Fibroblast of the aortic adventitia (primary cell): Measurements from ENCODE around the gene C16orf92. TPM values are rescaled to one million over a fixed set of nuclear protein-coding genes. Genes with fewer than 3 reads are reported as not detected.

Experiments
- DNase-seq: peaks from one replicate; pipeline ENCODE4 v3.0.0-alpha.2; 2010; ENCODE audit warnings: low read depth
- H3K4me3 ChIP-seq: 2 replicates; pipeline ENCODE4 v1.5.1; 2011; ENCODE audit warnings: low read depth, mild to moderate bottlenecking, control low read depth, low read length, moderate library complexity
- CTCF ChIP-seq: IDR thresholded peaks from 2 replicates; pipeline ENCODE4 v1.5.1; 2011; ENCODE audit warnings: mild to moderate bottlenecking, low read length, control low read depth, inconsistent platforms; ENCODE audit not compliant: insufficient read depth
- total RNA-seq: library from RNA; depleted of rRNA; stranded (reverse); fragments of >200 nt; gene quantifications from 2 replicates; pipeline ENCODE4 v1.2.3, GENCODE V29; 2012; ENCODE audit warnings: low replicate concordance

C16orf92 gene
- not detected in 2 replicates for total RNA-seq

- no peak for TF ChIP-seq CTCF
- H3K4me3 ChIP-seq: no peak within 1 kb of the TSS
- DNase-seq: no peak
These were observed at the start of gene C16orf92 for GRCh38 chr16:30022887-30023286. C16orf92 (plus strand) TSS chr16:30023198; CDS start chr16:30023341, 143 bp downstream.

GRCh38 chr16:29973384-29974246 lies 49.4 kb upstream of the C16orf92 start, which contains the start of gene TAOK2:
TAOK2 (plus strand) TSS chr16:29973868; CDS start chr16:29977773, 3,905 bp downstream.
- TF ChIP-seq CTCF: no peak
- peak; percentile 99 for DNase-seq

DNA sequence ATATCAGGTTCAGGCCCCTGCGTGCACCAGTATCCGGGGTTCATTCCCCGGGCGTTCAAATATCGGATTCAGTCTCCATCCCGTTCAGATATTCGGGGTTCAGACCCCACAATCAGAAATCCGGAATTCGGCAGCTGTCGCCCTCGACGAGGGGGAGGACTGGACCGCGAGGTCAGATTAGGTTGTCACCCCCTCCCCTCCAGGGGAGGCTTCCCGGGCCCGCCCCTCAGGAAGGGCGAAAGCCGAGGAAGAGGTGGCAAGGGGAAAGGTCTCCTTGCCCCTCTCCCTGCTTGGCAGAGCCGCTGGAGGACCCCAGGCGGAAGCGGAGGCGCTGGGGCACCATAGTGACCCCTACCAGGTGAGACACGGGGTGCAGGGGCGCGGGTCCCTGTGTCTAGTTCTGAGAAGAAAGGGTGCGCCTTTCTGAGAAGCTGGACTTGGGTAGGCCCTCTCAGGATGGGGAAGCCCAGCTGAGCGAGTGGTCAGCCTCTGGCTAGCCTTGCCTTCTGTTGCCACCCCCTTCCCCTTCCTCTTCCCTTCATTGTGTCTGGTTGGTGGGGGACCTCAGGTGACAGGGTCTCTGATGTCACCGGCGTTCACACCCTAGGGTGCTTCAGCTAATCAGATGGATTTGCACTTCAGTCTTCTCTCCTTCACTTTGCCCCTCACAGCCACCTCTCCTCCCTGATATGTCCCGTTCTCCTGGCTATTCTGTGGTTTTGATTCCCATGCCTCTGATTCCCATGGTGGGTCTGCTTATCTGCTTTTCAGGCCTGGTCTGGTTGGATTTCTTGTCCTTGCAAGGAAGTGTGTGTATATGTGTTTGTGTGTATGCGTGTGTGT lies 48.5 kb upstream of the C16orf92 start:
- TF ChIP-seq CTCF: no peak
- DNase-seq: peak; percentile 16
- peak overlapping the region; percentile 92 for H3K4me3 ChIP-seq

More at GRCh38 chr16:29973384-29974246, 49.4 kb upstream of the C16orf92 start, which contains the start of gene TAOK2:
- peak within 1 kb of the TSS; percentile 92 for H3K4me3 ChIP-seq

- no peak for TF ChIP-seq CTCF
- peak overlapping the region; percentile 92 for H3K4me3 ChIP-seq
- no peak for DNase-seq
These were observed 47.9 kb upstream of the C16orf92 start for GRCh38 chr16:29975134-29975538.

DNA sequence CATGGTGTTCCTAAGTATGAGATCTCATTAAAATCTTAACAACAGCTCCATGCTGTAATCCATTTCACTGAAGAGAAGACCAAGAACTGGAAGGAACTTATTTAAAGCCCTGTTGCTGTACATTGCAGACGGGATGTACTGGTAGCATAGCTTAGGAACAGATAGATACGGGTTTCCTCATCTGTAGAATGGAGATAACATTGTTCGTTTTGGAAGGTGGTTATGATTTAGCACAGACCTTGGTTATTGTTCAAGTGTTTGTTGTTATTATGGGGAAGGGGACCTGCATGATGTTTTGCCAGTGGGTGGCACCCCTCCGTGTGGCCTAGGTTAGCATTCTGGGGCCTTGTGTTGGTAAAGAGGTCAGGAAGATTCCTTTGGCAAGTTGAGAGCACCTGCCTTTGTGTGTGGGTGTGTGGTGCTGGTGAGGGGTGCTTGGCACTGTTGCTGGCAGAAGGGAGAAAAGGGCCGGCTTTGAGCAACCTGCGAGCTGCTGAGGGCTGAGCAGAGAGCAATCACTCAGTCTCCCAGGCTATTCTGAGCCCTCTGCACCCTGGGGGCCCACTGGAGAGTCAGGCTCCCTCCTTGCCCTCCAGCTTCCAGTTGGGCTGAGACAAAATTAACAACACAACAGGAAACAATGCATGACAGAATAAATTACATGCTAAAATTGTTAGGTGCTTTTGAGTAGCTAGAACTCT lies 47.0 kb upstream of the C16orf92 start:
- peak; percentile 23 for DNase-seq
- peak overlapping the region; percentile 92 for H3K4me3 ChIP-seq
- no peak for TF ChIP-seq CTCF
